Activated CD8-positive, alpha-beta memory T cell treated with anti-CD3 and anti-CD28 coated beads, Interleukin-2, amount 50 U/mL, for 48 hours (primary cell): ENCODE results near the gene UXS1.
A peak's percentile ranks its signal among the peaks of the same experiment; 100 is the strongest.

Source experiments
- DNase-seq: peaks from one replicate; pipeline ENCODE4 v3.0.0-alpha.2; 2020

UXS1 gene

GRCh38 chr2:106106622-106107508 lies 87.2 kb downstream of the UXS1 start:
- DNase-seq, result peak; percentile 47

GRCh38 chr2:106105151-106105922 lies 88.8 kb downstream of the UXS1 start:
- peak; percentile 47 for DNase-seq

- peak; percentile 72 for DNase-seq
Measured at GRCh38 chr2:106104332-106105062, 89.6 kb downstream of the UXS1 start.

- DNase-seq, result no peak
Measured at GRCh38 chr2:106099691-106100090, 94.4 kb downstream of the UXS1 start.

GRCh38 chr2:106098664-106099063 lies 95.4 kb downstream of the UXS1 start:
- DNase-seq, result no peak

- DNase-seq, result no peak
Measured at GRCh38 chr2:106098081-106098480, 96.0 kb downstream of the UXS1 start.

GRCh38 chr2:106097038-106098000 lies 96.8 kb downstream of the UXS1 start:
- no peak for DNase-seq

- no peak for DNase-seq
Measured at GRCh38 chr2:106096299-106097037, 97.6 kb downstream of the UXS1 start.

- peak; percentile 81 for DNase-seq
Measured at GRCh38 chr2:106095478-106096298, 98.4 kb downstream of the UXS1 start.

- DNase-seq, result no peak
Measured at GRCh38 chr2:106094131-106094841, 99.8 kb downstream of the UXS1 start.

- DNase-seq, result no peak
Measured at GRCh38 chr2:106090916-106091618, 103.0 kb downstream of the UXS1 start.

- no peak for DNase-seq
Measured at GRCh38 chr2:106089611-106090010, 104.5 kb downstream of the UXS1 start.

- peak; percentile 60 for DNase-seq
Measured at GRCh38 chr2:106085181-106085940, 108.7 kb downstream of the UXS1 start.

- no peak for DNase-seq
Measured at GRCh38 chr2:106080959-106081358, 113.1 kb downstream of the UXS1 start.

- DNase-seq, result no peak
Measured at GRCh38 chr2:106078096-106078495, 116.0 kb downstream of the UXS1 start.

GRCh38 chr2:106076941-106077340 lies 117.2 kb downstream of the UXS1 start:
- DNase-seq, result no peak

GRCh38 chr2:106075048-106075447 lies 119.1 kb downstream of the UXS1 start:
- no peak for DNase-seq
